K562 (cell line): ENCODE measurements around the gene CDC27. TPM values are rescaled to one million over a fixed set of nuclear protein-coding genes. Genes with fewer than 3 reads are reported as not detected.

ENCODE experiments used
- CHD1 ChIP-seq: fragments of 200-600 bp; sonication (generic); IDR thresholded peaks from one replicate; pipeline ENCODE4 v1.6.1; 2012; ENCODE audit warnings: mild to moderate bottlenecking, moderate library complexity, low read length, inconsistent platforms
- ELF1 ChIP-seq: fragments of 200-800 bp; sonication (Bioruptor generic); IDR thresholded peaks from 2 replicates; pipeline ENCODE4 v1.6.1; 2016; ENCODE audit warnings: missing genetic modification characterization, missing compliant biosample characterization
- POLR2A ChIP-seq: fragments of 450-650 bp; conservative IDR thresholded peaks from 2 replicates; pipeline ENCODE4 v1.6.1; 2016
- RB1 ChIP-seq: fragments of 450-650 bp; IDR thresholded peaks from 2 replicates; pipeline ENCODE4 v1.6.1; 2017; ENCODE audit warnings: low read depth, mild to moderate bottlenecking
- RFX1 ChIP-seq: fragments of 450-650 bp; IDR thresholded peaks from 2 replicates; pipeline ENCODE4 v1.6.1; 2016; ENCODE audit warnings: mild to moderate bottlenecking, moderate library complexity
- TCF7 ChIP-seq: sonication (generic); IDR thresholded peaks from 2 replicates; pipeline ENCODE4 v1.6.1; 2016; ENCODE audit warnings: antibody characterized with exemption, borderline replicate concordance
- TOE1 ChIP-seq, 2 experiments: fragments of 450-650 bp in 1 of 2; sonication (generic) in 1 of 2; formaldehyde crosslinking in 1 of 2; IDR thresholded peaks; 2 replicates each; pipeline versions ENCODE4 v1.7.1 to v1.8.0; 2016 to 2022; ENCODE audit warnings: borderline replicate concordance in 2 of 2, mild to moderate bottlenecking in 2 of 2, antibody characterized with exemption in 1 of 2, inconsistent platforms in 1 of 2, low read depth in 1 of 2, missing genetic modification reagents in 1 of 2, moderate library complexity in 1 of 2
- ZNF212 ChIP-seq: fragments of 450-650 bp; formaldehyde crosslinking; IDR thresholded peaks from 2 replicates; pipeline ENCODE4 v1.4.0; 2020; ENCODE audit warnings: mild to moderate bottlenecking
- polyA plus RNA-seq, 8 experiments: library from polyadenylated mRNA; depleted of rRNA in 4 of 8; stranded (reverse) in 5 of 8; unstranded in 3 of 8; fragments of >200 nt; fragmentation: Nextera tagmentation in 2 of 8; fragmentation: Illumina TruSeq in 1 of 8; extraction: Ambion mirVana in 2 of 8; extraction: Trizol in 1 of 8; gene quantifications; 2 replicates each; pipeline versions ENCODE4 v1.2.1 to v1.2.3, GENCODE V29; 2011 to 2014; ENCODE audit warnings: inconsistent platforms in 1 of 8, missing spikeins in 1 of 8
- total RNA-seq, 7 experiments: library from RNA; depleted of rRNA in 6 of 7; stranded (reverse); fragments of >200 nt in 6 of 7; fragmentation: Illumina TruSeq in 2 of 7; extraction: Trizol in 2 of 7; gene quantifications; 2 replicates each; pipeline versions ENCODE4 v1.2.1 to v1.2.3, GENCODE V29; 2011 to 2021; ENCODE audit warnings: low replicate concordance in 1 of 7
- TF ChIP-seq, protein P1 (sequence below): fragments of 250-450 bp; sonication (Bioruptor Pico); IDR thresholded peaks from 2 replicates; pipeline ENCODE4 v1.4.0; 2020
- TF ChIP-seq, protein P2 (sequence below): fragments of 250-450 bp; sonication (Bioruptor Pico); IDR thresholded peaks from 2 replicates; pipeline ENCODE4 v1.8.0; 2022; ENCODE audit warnings: inconsistent platforms, mild to moderate bottlenecking, moderate library complexity, borderline replicate concordance
- TF ChIP-seq, protein P3 (sequence below), 2 experiments: fragments of 450-650 bp; conservative IDR thresholded peaks; 2 replicates each; pipeline ENCODE4 v1.6.1; 2017; ENCODE audit warnings: mild to moderate bottlenecking in 2 of 2, moderate library complexity in 2 of 2
- TF ChIP-seq, protein P4 (sequence below), 2 experiments: fragments of 450-650 bp; IDR thresholded peaks; 2 replicates each; pipeline ENCODE4 v1.6.1; 2018; ENCODE audit warnings: mild to moderate bottlenecking in 2 of 2, low read depth in 1 of 2; ENCODE audit not compliant: partially characterized antibody in 2 of 2
- TF ChIP-seq, protein P5 (sequence below): IDR thresholded peaks from 2 replicates; pipeline ENCODE4 v1.6.1; 2014; ENCODE audit warnings: antibody characterized with exemption

Gene CDC27
- total and polyA plus RNA-seq, 9 of the 15 experiments (the other 6 are each of a cell fraction or from before 2014, with no cell fraction given) = 28.6 to 155 (median 94.1) TPM

DNA sequence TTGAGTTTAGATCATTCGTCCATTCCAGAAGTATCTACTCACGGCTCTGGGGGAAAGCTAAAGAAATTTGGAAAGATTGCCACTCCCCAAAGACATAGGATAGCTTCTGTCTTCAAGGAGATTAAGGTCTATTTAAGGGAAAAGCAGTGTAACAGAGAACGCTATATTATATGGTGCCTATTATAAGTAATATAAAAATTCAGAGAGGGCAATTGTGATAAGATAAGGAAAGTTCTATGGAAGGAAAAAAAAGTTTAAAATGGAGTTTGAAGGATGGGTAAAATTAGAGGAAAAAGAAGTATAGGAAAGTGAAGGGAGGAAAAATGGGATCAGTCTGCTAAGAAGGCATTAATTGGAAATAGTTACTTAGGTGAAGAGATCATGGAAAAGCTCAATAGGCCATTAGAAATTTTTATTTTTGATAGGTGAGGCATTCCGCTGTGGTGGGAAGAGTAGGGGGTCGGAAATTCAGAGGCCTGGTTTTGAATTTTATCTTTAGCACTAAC, 690 bp upstream of the CDC27 start (continued):
- TF ChIP-seq, protein P1, sequence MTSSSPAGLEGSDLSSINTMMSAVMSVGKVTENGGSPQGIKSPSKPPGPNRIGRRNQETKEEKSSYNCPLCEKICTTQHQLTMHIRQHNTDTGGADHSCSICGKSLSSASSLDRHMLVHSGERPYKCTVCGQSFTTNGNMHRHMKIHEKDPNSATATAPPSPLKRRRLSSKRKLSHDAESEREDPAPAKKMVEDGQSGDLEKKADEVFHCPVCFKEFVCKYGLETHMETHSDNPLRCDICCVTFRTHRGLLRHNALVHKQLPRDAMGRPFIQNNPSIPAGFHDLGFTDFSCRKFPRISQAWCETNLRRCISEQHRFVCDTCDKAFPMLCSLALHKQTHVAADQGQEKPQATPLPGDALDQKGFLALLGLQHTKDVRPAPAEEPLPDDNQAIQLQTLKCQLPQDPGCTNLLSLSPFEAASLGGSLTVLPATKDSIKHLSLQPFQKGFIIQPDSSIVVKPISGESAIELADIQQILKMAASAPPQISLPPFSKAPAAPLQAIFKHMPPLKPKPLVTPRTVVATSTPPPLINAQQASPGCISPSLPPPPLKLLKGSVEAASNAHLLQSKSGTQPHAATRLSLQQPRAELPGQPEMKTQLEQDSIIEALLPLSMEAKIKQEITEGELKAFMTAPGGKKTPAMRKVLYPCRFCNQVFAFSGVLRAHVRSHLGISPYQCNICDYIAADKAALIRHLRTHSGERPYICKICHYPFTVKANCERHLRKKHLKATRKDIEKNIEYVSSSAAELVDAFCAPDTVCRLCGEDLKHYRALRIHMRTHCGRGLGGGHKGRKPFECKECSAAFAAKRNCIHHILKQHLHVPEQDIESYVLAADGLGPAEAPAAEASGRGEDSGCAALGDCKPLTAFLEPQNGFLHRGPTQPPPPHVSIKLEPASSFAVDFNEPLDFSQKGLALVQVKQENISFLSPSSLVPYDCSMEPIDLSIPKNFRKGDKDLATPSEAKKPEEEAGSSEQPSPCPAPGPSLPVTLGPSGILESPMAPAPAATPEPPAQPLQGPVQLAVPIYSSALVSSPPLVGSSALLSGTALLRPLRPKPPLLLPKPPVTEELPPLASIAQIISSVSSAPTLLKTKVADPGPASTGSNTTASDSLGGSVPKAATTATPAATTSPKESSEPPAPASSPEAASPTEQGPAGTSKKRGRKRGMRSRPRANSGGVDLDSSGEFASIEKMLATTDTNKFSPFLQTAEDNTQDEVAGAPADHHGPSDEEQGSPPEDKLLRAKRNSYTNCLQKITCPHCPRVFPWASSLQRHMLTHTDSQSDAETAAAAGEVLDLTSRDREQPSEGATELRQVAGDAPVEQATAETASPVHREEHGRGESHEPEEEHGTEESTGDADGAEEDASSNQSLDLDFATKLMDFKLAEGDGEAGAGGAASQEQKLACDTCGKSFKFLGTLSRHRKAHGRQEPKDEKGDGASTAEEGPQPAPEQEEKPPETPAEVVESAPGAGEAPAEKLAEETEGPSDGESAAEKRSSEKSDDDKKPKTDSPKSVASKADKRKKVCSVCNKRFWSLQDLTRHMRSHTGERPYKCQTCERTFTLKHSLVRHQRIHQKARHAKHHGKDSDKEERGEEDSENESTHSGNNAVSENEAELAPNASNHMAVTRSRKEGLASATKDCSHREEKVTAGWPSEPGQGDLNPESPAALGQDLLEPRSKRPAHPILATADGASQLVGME (CRISPR knock-in tag) = no peak
- TF ChIP-seq POLR2A = no peak
- TF ChIP-seq TCF7 = no peak
- TF ChIP-seq, protein P2, sequence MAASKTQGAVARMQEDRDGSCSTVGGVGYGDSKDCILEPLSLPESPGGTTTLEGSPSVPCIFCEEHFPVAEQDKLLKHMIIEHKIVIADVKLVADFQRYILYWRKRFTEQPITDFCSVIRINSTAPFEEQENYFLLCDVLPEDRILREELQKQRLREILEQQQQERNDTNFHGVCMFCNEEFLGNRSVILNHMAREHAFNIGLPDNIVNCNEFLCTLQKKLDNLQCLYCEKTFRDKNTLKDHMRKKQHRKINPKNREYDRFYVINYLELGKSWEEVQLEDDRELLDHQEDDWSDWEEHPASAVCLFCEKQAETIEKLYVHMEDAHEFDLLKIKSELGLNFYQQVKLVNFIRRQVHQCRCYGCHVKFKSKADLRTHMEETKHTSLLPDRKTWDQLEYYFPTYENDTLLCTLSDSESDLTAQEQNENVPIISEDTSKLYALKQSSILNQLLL (CRISPR knock-in tag) = no peak
- TF ChIP-seq, protein P3, sequence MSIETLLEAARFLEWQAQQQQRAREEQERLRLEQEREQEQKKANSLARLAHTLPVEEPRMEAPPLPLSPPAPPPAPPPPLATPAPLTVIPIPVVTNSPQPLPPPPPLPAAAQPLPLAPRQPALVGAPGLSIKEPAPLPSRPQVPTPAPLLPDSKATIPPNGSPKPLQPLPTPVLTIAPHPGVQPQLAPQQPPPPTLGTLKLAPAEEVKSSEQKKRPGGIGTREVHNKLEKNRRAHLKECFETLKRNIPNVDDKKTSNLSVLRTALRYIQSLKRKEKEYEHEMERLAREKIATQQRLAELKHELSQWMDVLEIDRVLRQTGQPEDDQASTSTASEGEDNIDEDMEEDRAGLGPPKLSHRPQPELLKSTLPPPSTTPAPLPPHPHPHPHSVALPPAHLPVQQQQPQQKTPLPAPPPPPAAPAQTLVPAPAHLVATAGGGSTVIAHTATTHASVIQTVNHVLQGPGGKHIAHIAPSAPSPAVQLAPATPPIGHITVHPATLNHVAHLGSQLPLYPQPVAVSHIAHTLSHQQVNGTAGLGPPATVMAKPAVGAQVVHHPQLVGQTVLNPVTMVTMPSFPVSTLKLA (conservative IDR thresholded peaks at IDR 0.05) = 0 out of 4 replicates have a peak, but pooled peaks of 1 of the 2 experiments have one; percentile 13
- no peak for TF ChIP-seq RFX1
- TF ChIP-seq CHD1 = no peak
- TF ChIP-seq RB1 = no peak
- TF ChIP-seq, protein P4, sequence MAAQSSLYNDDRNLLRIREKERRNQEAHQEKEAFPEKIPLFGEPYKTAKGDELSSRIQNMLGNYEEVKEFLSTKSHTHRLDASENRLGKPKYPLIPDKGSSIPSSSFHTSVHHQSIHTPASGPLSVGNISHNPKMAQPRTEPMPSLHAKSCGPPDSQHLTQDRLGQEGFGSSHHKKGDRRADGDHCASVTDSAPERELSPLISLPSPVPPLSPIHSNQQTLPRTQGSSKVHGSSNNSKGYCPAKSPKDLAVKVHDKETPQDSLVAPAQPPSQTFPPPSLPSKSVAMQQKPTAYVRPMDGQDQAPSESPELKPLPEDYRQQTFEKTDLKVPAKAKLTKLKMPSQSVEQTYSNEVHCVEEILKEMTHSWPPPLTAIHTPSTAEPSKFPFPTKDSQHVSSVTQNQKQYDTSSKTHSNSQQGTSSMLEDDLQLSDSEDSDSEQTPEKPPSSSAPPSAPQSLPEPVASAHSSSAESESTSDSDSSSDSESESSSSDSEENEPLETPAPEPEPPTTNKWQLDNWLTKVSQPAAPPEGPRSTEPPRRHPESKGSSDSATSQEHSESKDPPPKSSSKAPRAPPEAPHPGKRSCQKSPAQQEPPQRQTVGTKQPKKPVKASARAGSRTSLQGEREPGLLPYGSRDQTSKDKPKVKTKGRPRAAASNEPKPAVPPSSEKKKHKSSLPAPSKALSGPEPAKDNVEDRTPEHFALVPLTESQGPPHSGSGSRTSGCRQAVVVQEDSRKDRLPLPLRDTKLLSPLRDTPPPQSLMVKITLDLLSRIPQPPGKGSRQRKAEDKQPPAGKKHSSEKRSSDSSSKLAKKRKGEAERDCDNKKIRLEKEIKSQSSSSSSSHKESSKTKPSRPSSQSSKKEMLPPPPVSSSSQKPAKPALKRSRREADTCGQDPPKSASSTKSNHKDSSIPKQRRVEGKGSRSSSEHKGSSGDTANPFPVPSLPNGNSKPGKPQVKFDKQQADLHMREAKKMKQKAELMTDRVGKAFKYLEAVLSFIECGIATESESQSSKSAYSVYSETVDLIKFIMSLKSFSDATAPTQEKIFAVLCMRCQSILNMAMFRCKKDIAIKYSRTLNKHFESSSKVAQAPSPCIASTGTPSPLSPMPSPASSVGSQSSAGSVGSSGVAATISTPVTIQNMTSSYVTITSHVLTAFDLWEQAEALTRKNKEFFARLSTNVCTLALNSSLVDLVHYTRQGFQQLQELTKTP (IDR thresholded peaks at IDR 0.05; ENCODE audit: low read depth in 1 of 2, partially characterized antibody in 2 of 2) = peak in 1 of 2 experiments; percentile 30
- TF ChIP-seq ELF1 (tag) = no peak
- no peak for TF ChIP-seq ZNF212
- TF ChIP-seq, protein P5, sequence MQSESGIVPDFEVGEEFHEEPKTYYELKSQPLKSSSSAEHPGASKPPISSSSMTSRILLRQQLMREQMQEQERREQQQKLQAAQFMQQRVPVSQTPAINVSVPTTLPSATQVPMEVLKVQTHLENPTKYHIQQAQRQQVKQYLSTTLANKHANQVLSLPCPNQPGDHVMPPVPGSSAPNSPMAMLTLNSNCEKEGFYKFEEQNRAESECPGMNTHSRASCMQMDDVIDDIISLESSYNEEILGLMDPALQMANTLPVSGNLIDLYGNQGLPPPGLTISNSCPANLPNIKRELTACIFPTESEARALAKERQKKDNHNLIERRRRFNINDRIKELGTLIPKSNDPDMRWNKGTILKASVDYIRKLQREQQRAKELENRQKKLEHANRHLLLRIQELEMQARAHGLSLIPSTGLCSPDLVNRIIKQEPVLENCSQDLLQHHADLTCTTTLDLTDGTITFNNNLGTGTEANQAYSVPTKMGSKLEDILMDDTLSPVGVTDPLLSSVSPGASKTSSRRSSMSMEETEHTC = no peak
- peak; percentile 65; the same call in 1 of the 2 replicates for TF ChIP-seq TOE1 (IDR thresholded peaks at IDR 0.05; ENCODE audit: borderline replicate concordance)
- no peak for TF ChIP-seq TOE1 (CRISPR knock-in tag; IDR thresholded peaks at IDR 0.05; ENCODE audit: borderline replicate concordance, low read depth)
